ENCODE measurements around the gene PLEKHG5. TPM values are rescaled to one million over a fixed set of nuclear protein-coding genes. Genes with fewer than 3 reads are reported as not detected.

PLEKHG5 gene
- polyA plus RNA-seq, 1 experiment = 4.2 TPM

DNA sequence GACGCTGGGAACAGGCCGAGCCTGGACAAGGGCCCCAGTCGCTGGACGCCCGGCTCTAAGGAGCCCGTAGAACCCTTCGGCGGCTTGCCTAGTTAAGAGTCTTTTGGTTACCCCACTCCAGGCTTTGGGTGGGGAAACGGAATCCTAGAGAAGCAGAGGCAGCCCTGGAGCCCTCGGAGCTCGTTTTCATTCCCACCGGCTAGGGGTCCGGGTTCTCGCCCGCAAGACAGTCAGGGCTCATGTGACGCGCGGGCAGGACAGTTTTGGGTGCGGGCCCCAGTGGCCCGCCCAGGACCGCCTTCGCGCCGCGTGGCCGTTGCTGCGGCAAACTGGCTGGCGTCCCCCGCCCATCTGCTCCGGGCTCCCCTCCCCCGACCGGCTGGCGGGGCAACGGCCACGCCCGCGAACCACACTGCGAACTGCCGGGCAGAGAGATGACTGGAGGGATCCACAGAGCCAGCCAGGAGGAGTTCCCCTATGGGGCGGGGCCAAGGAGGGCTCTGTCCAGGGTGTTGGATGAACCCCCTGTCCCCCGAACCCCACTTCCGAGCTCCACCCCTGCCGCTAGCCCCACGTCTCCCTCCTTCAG, 70.9 kb downstream of the PLEKHG5 start:
- Histone ChIP-seq H3K27me3 (ENCODE audit: control insufficient read depth, insufficient read depth, low read length) (peaks cover 72% of the 10 kb centered on the region), H3K27ac (ENCODE audit: low read depth, low read length) (no peak overlapping the region), H3K9me3 (ENCODE audit: control insufficient read depth, insufficient read depth, low read length) (no peaks in the 10 kb centered on the region; the same call in 1 of the 2 replicates), H3K4me3 (ENCODE audit: low read depth, low read length) (no peak overlapping the region)
- no peak for DNase-seq (ENCODE audit: low read depth, low spot score)
- ChIA-PET POLR2A (no interaction called here), CTCF (interaction anchor here (0.6 to 1.4 kb wide), 5 partner anchors 17 to 360 kb away, joined by 3 to 5 read pairs (median 3); no protein-coding TSS in a partner anchor)
- TF ChIP-seq, protein P1, sequence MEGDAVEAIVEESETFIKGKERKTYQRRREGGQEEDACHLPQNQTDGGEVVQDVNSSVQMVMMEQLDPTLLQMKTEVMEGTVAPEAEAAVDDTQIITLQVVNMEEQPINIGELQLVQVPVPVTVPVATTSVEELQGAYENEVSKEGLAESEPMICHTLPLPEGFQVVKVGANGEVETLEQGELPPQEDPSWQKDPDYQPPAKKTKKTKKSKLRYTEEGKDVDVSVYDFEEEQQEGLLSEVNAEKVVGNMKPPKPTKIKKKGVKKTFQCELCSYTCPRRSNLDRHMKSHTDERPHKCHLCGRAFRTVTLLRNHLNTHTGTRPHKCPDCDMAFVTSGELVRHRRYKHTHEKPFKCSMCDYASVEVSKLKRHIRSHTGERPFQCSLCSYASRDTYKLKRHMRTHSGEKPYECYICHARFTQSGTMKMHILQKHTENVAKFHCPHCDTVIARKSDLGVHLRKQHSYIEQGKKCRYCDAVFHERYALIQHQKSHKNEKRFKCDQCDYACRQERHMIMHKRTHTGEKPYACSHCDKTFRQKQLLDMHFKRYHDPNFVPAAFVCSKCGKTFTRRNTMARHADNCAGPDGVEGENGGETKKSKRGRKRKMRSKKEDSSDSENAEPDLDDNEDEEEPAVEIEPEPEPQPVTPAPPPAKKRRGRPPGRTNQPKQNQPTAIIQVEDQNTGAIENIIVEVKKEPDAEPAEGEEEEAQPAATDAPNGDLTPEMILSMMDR (IDR thresholded peaks at IDR 0.05; ENCODE audit: low read depth, low read length) = no peak

DNA sequence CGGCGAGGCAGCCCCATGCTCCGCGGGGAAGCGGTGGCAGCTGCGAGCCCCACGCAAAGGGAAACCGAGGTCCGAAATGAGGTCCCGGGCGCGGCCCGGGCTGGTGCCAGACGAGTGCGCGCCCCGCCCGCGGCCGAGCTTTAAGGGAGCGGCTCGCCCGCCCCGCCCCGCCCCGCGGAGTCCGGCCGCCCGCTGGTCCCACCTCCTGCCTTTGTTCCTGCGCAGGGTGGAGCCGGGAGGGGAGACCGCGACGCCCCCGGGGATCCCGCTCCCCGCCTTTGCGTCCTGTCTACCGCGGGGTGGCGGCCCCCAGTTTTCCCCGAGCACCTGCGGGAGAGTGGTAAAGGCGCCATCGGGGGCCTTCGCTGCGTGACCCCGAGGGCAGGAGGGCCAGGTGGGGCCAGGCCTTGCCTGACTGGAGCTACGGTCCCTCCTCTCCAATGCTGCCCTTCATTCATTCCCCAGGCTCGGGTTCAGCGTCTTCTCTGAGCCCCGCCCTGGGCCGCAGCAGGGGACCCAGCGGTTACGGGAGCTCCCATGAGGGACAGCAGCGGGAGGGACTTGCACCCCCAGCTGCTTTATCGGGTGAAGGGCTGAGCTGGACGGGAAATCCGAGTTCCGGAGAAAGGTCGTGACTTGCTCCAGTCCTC, 71.5 kb downstream of the PLEKHG5 start, which contains the start of gene HES2:
HES2 (minus strand) TSS at position 116 of the 650 bp plus-strand sequence; CDS start at position 17, 99 bp downstream.
- no peaks in the 10 kb centered on the region; the same call in 1 of the 2 replicates for H3K9me3 ChIP-seq (ENCODE audit: control insufficient read depth, insufficient read depth, low read length)
- H3K27ac ChIP-seq (ENCODE audit: low read depth, low read length) = no peak within 1 kb of the TSS
- H3K27me3 ChIP-seq (ENCODE audit: control insufficient read depth, insufficient read depth, low read length) = peaks cover 67% of the 10 kb centered on the region
- H3K4me3 ChIP-seq (ENCODE audit: low read depth, low read length) = no peak within 1 kb of the TSS
- ChIA-PET POLR2A (no interaction called here), CTCF (interaction anchor here (0.6 to 1.1 kb wide), 2 partner anchors 18 to 68 kb away, joined by 3 to 5 read pairs; no protein-coding TSS in a partner anchor)
- DNase-seq (ENCODE audit: low read depth, low spot score) = no peak
- TF ChIP-seq, protein P1 (IDR thresholded peaks at IDR 0.05; ENCODE audit: low read depth, low read length) = no peak

GRCh38 chr1:6419397-6419803, 72.1 kb downstream of the PLEKHG5 start:
- TF ChIP-seq, protein P1 (IDR thresholded peaks at IDR 0.05; ENCODE audit: low read depth, low read length) = no peak
- peaks cover 66% of the 10 kb centered on the region for H3K27me3 ChIP-seq (ENCODE audit: control insufficient read depth, insufficient read depth, low read length)

GRCh38 chr1:6418668-6419396, 72.6 kb downstream of the PLEKHG5 start:
- Histone ChIP-seq H3K9me3 (ENCODE audit: control insufficient read depth, insufficient read depth, low read length) (no peaks in the 10 kb centered on the region; the same call in 1 of the 2 replicates), H3K4me3 (ENCODE audit: low read depth, low read length) (no peak overlapping the region), H3K27ac (ENCODE audit: low read depth, low read length) (no peak overlapping the region), H3K27me3 (ENCODE audit: control insufficient read depth, insufficient read depth, low read length) (peaks cover 61% of the 10 kb centered on the region)
- TF ChIP-seq, protein P1 (IDR thresholded peaks at IDR 0.05; ENCODE audit: low read depth, low read length) = no peak
- ChIA-PET CTCF (no interaction called here), POLR2A (no interaction called here)
- no peak for DNase-seq (ENCODE audit: low read depth, low spot score)

More at GRCh38 chr1:6419397-6419803, 72.1 kb downstream of the PLEKHG5 start:
- no peak for DNase-seq (ENCODE audit: low read depth, low spot score)
- Histone ChIP-seq H3K27ac (ENCODE audit: low read depth, low read length) (no peak overlapping the region), H3K9me3 (ENCODE audit: control insufficient read depth, insufficient read depth, low read length) (no peaks in the 10 kb centered on the region; the same call in 1 of the 2 replicates), H3K4me3 (ENCODE audit: low read depth, low read length) (no peak overlapping the region)
- CTCF ChIA-PET = no interaction called here
- POLR2A ChIA-PET = no interaction called here
